HG03521 (cell line): ENCODE data around the gene NCAPH2.
"Not testable (repeated sequence)": the region's sequence is repeated elsewhere in the genome, so short reads cannot be mapped to it uniquely, and the experiment has no call there.

ENCODE experiments used
- ATAC-seq: cut with Tn5 transposase; IDR thresholded peaks from one replicate; pipeline ENCODE4 v1.9.1; 2021; ENCODE audit warnings: mild to moderate bottlenecking, moderate library complexity; ENCODE audit not compliant: unreplicated experiment

Gene NCAPH2

DNA sequence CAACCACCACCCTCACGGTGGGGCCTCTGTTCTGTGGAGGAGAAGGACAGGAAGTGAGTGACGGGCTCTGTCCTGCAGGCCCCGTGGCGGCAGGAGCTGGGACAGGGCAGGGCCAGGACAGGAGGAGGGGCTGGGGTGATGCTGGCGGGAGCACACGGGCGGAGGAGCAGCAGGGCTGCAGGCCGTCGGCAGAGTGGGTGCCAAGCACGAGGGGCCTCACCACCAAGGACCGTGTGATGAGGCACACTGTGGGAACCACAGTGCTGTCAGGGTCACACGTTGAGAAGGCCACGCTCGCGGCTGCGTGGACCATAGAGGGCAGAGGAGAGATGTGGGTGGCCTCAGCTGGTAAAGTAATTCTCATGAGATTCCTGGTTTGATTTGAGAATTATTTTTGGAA, 8.9 kb downstream of the NCAPH2 start:
- no peak for ATAC-seq

DNA sequence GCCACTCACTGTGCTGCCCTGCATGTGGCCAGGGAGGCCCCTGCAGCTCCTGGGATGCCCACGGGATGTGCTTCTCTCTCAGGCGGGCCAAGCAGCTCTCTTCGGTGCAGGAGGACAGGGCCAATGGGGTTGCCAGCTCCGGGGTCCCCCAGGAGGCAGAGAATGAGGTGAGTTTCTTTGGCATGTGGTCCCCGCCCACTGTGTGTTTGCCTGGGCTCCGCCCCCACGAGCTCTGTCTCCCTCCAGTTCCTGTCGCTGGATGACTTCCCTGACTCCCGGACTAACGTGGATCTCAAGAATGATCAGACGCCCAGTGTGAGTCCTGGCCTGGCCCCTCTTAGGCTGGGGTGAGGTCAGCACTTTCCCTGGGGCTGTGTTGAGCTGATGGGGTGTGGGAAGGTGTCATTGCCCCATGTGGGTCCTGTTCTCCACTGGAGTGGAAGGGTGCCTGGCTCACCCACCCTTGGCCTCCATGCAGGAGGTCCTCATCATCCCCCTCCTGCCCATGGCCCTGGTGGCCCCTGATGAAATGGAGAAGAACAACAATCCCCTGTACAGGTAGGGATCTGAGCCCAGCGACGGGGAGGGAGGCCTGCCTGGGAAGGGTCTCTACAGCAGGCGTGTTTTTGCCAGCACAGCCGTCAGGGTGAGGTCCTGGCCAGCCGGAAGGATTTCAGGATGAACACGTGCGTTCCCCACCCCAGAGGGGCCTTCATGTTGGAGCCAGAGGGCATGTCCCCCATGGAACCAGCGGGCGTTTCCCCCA, 9.7 kb downstream of the NCAPH2 start:
- ATAC-seq: no peak

GRCh38 chr22:50518606-50519005, 10.6 kb downstream of the NCAPH2 start:
- ATAC-seq: no peak

DNA sequence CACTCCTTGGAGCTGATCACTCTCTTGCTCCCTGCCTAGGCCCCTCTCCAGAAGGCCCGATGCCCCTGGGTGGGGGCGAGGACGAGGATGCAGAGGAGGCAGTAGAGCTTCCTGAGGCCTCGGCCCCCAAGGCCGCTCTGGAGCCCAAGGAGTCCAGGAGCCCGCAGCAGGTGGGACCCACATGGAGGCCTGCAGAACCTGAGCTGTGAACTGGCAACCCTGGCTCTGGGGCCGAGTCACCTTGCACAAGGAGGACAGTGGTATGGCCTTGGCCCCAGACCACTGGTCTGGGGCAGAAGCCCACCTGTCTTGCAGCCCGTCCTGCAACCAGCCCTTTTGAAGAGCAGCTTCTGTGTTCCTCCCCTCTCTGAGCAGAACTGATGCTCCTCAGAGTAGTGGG, 11.1 kb downstream of the NCAPH2 start:
- no peak for ATAC-seq

DNA sequence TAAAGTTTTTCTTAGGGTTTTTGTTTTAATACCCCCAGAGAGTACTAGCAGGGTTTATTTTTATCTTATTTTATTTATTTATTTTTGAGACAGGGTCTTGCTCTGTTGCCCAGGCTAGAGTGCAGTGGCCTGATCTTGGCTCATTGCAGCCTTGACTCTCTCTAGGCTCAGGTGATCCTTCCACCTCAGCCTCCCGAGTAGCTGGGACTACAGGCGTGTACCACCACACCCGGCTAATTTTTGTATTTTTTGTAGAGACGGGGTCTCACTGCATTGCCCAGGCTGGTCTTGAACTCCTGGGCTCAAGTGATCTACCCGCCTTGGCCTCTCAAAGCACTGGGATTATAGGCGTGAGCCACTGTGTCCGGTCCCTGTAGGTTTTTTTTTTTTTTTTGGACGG, 12.2 kb downstream of the NCAPH2 start:
- not testable (repeated sequence) for ATAC-seq

GRCh38 chr22:50520826-50521453, 12.9 kb downstream of the NCAPH2 start:
- ATAC-seq: no peak

GRCh38 chr22:50521710-50522109, 13.7 kb downstream of the NCAPH2 start:
- ATAC-seq: no peak

- no peak for ATAC-seq
These were observed 14.3 kb downstream of the NCAPH2 start for GRCh38 chr22:50522208-50522805.

DNA sequence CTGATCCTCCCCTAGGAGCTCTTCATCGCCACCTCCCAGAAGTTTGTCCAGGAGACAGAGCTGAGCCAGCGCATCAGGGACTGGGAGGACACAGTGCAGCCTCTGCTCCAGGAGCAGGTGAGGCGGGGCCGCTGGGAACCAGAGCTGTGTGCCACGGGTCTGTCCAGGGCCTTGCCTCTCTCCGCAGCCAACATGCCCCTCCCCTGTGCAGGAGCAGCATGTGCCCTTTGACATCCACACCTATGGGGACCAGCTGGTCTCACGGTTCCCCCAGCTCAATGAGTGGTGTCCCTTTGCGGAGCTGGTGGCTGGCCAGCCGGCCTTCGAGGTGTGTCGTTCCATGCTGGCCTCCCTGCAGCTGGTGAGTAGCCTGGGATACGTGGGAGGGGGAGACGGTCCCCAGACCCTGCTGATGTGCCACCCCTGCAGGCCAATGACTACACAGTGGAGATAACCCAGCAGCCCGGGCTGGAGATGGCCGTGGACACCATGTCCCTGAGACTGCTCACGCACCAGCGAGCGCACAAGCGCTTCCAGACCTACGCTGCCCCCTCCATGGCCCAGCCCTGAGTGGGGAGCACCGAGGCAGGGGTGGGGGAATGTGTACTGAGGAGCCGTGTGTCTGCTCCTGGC, 14.9 kb downstream of the NCAPH2 start:
- no peak for ATAC-seq

GRCh38 chr22:50523458-50523805, 15.4 kb downstream of the NCAPH2 start:
- ATAC-seq: no peak

- ATAC-seq: no peak
These were observed 16.0 kb downstream of the NCAPH2 start for GRCh38 chr22:50523806-50524675.

DNA sequence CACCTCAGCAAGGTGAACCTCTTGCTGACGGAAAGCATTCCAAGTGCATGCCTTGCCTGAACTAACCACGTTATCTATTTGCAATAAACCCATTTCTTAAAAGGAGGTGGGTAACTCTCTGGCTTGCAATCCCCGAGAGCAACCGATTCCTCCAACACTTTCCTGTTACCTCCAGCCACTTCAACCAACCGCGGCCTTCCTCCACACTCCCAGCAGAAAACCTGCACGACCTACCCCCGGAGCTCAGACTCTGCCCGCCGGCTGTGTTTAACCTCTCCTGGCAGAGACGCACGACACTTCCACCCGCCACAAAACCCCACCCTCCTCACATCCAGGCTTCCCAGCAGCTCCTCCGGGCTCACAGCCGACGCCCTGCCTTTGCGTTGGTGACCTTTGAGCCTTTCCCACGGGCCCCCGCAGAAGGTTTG, 16.7 kb downstream of the NCAPH2 start:
- ATAC-seq: no peak

DNA sequence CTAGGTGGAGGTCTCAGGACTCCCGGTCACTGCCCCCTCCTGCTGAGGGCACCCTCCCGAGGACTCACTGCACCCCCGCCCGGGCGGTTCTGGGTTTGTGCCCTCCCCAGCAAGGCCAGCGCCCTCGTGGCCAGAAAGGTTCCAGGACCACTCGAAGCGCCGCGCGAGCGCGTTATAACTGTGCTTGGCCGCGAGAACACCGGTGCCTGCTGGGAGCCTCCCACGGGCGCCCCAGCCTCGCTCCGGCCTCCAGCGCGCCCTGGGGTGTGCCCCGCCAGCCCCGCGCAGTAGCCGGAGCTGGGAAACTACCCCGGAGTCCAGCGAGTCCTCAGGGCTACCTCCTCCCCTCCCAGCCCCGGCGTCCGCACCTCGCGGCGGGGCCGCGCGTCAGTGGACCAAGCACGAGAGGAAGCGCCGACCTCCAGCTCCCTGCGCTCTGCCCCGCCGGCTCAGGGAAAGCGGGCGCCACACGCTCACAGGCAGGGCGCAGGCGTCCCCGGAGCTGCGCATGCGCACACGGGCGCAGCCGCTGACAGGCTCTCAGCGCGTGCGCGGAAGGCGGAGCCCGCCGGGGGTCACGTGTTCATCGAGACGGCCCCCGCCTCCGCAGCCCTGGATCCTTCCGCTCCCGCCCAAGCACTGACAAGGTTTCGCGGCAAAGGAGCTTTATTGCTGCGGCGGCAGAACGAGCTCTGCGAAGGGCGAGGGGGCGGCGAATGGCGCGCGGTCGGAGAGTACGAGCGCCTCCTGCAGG, 17.3 kb downstream of the NCAPH2 start, which contains the start of gene SCO2:
Gene SCO2, minus strand, starts transcription at position 495 of the 754 bp plus-strand sequence. CDS start 1,187 bp downstream, outside the sequence.
- ATAC-seq: peak; percentile 35

- peak; percentile 19 for ATAC-seq
These were observed 17.8 kb downstream of the NCAPH2 start for GRCh38 chr22:50525858-50526107.

DNA sequence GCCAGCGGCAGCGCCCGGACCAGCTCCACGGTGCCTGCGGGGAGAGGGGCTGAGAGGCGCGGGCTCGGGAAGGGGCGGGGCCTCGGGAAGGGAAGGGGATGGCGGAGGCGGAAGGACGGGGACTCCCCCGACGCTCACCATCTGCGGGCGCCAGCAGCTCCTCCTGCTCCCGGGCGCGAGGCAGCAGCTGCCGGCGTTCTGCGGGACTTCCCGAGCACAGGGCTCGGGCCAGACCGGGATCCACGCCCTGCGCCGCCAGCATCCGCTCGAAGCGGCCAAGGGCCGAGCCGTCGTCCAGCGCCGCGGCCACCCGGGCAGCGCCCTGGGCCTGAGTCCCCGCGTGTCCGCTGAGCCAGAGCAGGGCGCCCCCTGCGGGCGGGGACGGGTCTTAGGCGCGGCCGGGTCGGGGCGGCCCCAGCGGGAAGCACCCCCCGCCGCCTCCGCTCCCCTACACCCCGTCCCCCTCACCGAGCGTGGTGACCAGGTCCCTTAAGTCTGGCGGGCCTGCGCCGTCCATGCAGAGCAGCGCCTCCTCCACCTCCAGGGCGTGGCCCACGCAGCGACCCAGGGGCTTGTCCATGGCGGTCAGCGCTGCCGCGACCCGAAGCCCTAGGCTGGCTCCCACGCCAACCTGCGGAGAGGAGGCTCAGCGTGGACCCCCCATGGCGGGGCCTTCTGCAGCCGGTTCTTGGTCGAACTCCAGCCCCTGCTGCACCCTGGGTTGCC, 18.2 kb downstream of the NCAPH2 start:
- peak; percentile 16 for ATAC-seq

DNA sequence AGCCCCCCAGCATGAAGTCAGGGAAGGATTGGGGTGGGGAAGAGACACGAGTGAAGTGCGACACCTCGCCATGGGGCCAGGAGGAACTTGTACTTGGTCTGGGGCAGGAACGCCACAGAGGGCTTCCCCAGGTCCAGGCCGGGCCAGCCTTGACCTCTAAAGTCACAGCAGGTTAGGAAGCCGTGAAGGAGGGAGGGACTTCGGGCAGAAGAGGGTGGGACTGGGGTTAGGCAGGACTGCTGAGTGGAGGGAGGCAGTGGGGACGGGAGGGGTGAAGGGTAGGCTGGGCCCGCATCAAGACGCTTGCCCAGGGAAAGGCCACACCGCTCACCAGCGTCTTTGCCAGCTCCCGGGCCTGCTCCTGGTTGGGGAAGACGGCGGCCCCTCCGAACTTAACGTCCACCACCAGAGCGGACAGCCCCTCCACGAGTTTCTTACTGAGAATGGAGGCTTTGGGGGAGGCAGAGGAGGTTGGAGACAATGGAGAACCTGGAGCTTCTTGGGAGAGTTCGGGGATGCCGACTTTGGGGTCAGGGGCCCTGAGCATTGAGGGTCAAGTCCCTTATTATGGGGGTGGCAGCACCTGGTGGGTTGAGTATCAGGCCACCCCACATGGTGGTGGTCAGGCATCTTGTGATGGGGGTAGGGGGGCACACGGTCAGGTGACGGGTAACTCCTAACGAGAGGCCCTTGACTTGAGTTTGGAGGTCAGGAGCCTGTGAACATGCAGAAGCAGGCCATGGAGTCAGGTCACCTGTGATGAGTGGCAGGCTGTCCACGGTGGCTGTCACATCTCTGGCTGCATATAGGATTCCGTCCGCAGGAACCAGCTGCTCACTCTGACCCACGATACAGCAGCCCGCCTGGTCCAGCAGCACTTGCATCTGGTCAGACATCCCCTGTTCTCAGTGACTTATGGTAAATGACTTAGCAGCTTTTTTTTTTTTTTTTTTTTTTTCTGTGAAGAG, 19.1 kb downstream of the NCAPH2 start:
- ATAC-seq: no peak

- ATAC-seq: no peak
These were observed 20.1 kb downstream of the NCAPH2 start for GRCh38 chr22:50527921-50528681.
